ENCODE measurements around the gene CHRM4. TPM values are rescaled to one million over a fixed set of nuclear protein-coding genes. Genes with fewer than 3 reads are reported as not detected.
A peak's percentile ranks its signal among the peaks of the same experiment; 100 is the strongest.

Gene CHRM4
- total and polyA plus RNA-seq, 2 of the 13 experiments (the other 11 are each of a cell fraction or from before 2014, with no cell fraction given): 0.13 to 0.21 TPM

- TF ChIP-seq FOXC1 (CRISPR knock-in tag; IDR thresholded peaks at IDR 0.05; ENCODE audit: borderline replicate concordance): no peak
- TF ChIP-seq PREB (CRISPR knock-in tag; IDR thresholded peaks at IDR 0.05): no peak
- no peak for TF ChIP-seq ZSCAN25 (CRISPR knock-in tag; IDR thresholded peaks at IDR 0.05)
- no peak for TF ChIP-seq PHF8 (CRISPR knock-in tag; IDR thresholded peaks at IDR 0.05)
- TF ChIP-seq AHDC1 (CRISPR knock-in tag; IDR thresholded peaks at IDR 0.05; ENCODE audit: borderline replicate concordance): no peak
- TF ChIP-seq TOE1 (CRISPR knock-in tag; IDR thresholded peaks at IDR 0.05): no peak
- no peak for TF ChIP-seq HOXA9 (CRISPR knock-in tag; IDR thresholded peaks at IDR 0.05; ENCODE audit: borderline replicate concordance)
- no peak for TF ChIP-seq ZBTB8A (CRISPR knock-in tag; IDR thresholded peaks at IDR 0.05; ENCODE audit: borderline replicate concordance, low read depth)
- no peak for TF ChIP-seq MIXL1 (CRISPR knock-in tag; IDR thresholded peaks at IDR 0.05)
- TF ChIP-seq RXRA (CRISPR knock-in tag; IDR thresholded peaks at IDR 0.05): 0 out of 2 replicates have a peak, but pooled peaks have one; percentile 31
- TF ChIP-seq ATF4 (CRISPR knock-in tag; IDR thresholded peaks at IDR 0.05): no peak
- no peak for TF ChIP-seq ZNF232 (CRISPR knock-in tag; IDR thresholded peaks at IDR 0.05; ENCODE audit: borderline replicate concordance)
- no peak for TF ChIP-seq ZNF557 (CRISPR knock-in tag; IDR thresholded peaks at IDR 0.05)
- TF ChIP-seq ETV5 (CRISPR knock-in tag; IDR thresholded peaks at IDR 0.05; ENCODE audit: borderline replicate concordance): no peak
- peak; percentile 33; the same call in 1 of the 2 replicates for TF ChIP-seq TFDP1 (CRISPR knock-in tag; IDR thresholded peaks at IDR 0.05; ENCODE audit: borderline replicate concordance)
- TF ChIP-seq SALL2 (CRISPR knock-in tag; IDR thresholded peaks at IDR 0.05): no peak
- TF ChIP-seq ZFP36L2 (CRISPR knock-in tag; IDR thresholded peaks at IDR 0.05): no peak
Observed at GRCh38 chr11:46346886-46347636, 44.5 kb downstream of the CHRM4 start, which contains the start of gene DGKZ (continued).
